Liver (tissue), 9 donors: ENCODE results near the gene EFCAB10. TPM values are rescaled to one million over a fixed set of nuclear protein-coding genes. Genes with fewer than 3 reads are reported as not detected.
"Not testable (repeated sequence)": the region's sequence is repeated elsewhere in the genome, so short reads cannot be mapped to it uniquely, and the experiment has no call there.

Source experiments
- DNase-seq: peaks from one replicate; pipeline ENCODE4 v3.0.0-alpha.2; 2017; ENCODE audit warnings: low spot score
- H3K27ac ChIP-seq, 2 donors: one replicate each; pipeline ENCODE4 v1.7.0; 2013; ENCODE audit warnings: inconsistent platforms in 2 of 2, low read length in 2 of 2, control low read depth in 1 of 2, low read depth in 1 of 2, mild to moderate bottlenecking in 1 of 2
- H3K27me3 ChIP-seq, 4 donors: one replicate each; pipeline versions ENCODE4 v1.6.1 to v1.7.0; 2013; ENCODE audit warnings: low read length in 3 of 4, inconsistent platforms in 1 of 4, mild to moderate bottlenecking in 1 of 4, moderate library complexity in 1 of 4; ENCODE audit not compliant: control insufficient read depth in 4 of 4, insufficient read depth in 4 of 4
- H3K36me3 ChIP-seq, 4 donors: one replicate each; pipeline versions ENCODE4 v1.6.1 to v1.7.0; 2013; ENCODE audit warnings: low read length in 3 of 4, mild to moderate bottlenecking in 3 of 4, low read depth in 1 of 4, moderate library complexity in 1 of 4; ENCODE audit not compliant: control insufficient read depth in 4 of 4, insufficient read depth in 3 of 4
- H3K4me1 ChIP-seq, 4 donors: one replicate each; pipeline versions ENCODE4 v1.6.1 to v1.7.0; 2013; ENCODE audit warnings: low read length in 3 of 4, mild to moderate bottlenecking in 3 of 4, moderate library complexity in 1 of 4; ENCODE audit not compliant: control insufficient read depth in 4 of 4, insufficient read depth in 4 of 4
- H3K4me3 ChIP-seq, 3 donors: one replicate each; pipeline versions ENCODE4 v1.6.1 to v1.7.0; 2013; ENCODE audit warnings: low read length in 3 of 3, control low read depth in 1 of 3, low read depth in 1 of 3, mild to moderate bottlenecking in 1 of 3
- H3K9ac ChIP-seq, 2 donors: one replicate each; pipeline ENCODE4 v1.7.0; 2013; ENCODE audit warnings: low read length in 2 of 2, mild to moderate bottlenecking in 2 of 2, moderate library complexity in 2 of 2, control low read depth in 1 of 2, low read depth in 1 of 2
- H3K9me3 ChIP-seq, 4 donors: one replicate each; pipeline versions ENCODE4 v1.6.1 to v1.7.0; 2013; ENCODE audit warnings: low read length in 3 of 4; ENCODE audit not compliant: control insufficient read depth in 4 of 4
- ATF3 ChIP-seq: IDR thresholded peaks from 2 replicates; pipeline ENCODE4 v1.6.1; 2016; ENCODE audit warnings: antibody characterized with exemption
- CTCF ChIP-seq: fragments of 150-350 bp; IDR thresholded peaks from 2 replicates; pipeline ENCODE4 v1.5.1; 2017; ENCODE audit warnings: improper control_type of control experiment, low read depth, low read length; ENCODE audit not compliant: missing input control
- EGR1 ChIP-seq, 2 donors: IDR thresholded peaks; 2 replicates each; pipeline ENCODE4 v1.6.1; 2016 to 2018; ENCODE audit warnings: antibody characterized with exemption in 2 of 2, low read depth in 2 of 2
- FOXA1 ChIP-seq: IDR thresholded peaks from 2 replicates; pipeline ENCODE4 v1.6.1; 2016; ENCODE audit warnings: antibody characterized with exemption
- FOXA2 ChIP-seq: IDR thresholded peaks from 2 replicates; pipeline ENCODE4 v1.6.1; 2016; ENCODE audit warnings: antibody characterized with exemption
- GABPA ChIP-seq, 2 donors: IDR thresholded peaks in 1 of 2; conservative IDR thresholded peaks in 1 of 2; 2 replicates each; pipeline ENCODE4 v1.6.1; 2016; ENCODE audit warnings: antibody characterized with exemption in 2 of 2, mild to moderate bottlenecking in 1 of 2, moderate library complexity in 1 of 2
- HNF4A ChIP-seq, 2 donors: conservative IDR thresholded peaks; 2 replicates each; pipeline ENCODE4 v1.6.1; 2016; ENCODE audit warnings: antibody characterized with exemption in 2 of 2, mild to moderate bottlenecking in 2 of 2
- HNF4G ChIP-seq: IDR thresholded peaks from 2 replicates; pipeline ENCODE4 v1.6.1; 2016; ENCODE audit warnings: antibody characterized with exemption
- JUND ChIP-seq, 2 donors: IDR thresholded peaks; 2 replicates each; pipeline ENCODE4 v1.6.1; 2016; ENCODE audit warnings: antibody characterized with exemption in 2 of 2
- MAX ChIP-seq: IDR thresholded peaks from 2 replicates; pipeline ENCODE4 v1.6.1; 2016; ENCODE audit warnings: antibody characterized with exemption
- NR2F2 ChIP-seq: IDR thresholded peaks from 2 replicates; pipeline ENCODE4 v1.6.1; 2016; ENCODE audit warnings: antibody characterized with exemption
- RXRA ChIP-seq, 2 donors: IDR thresholded peaks; 2 replicates each; pipeline ENCODE4 v1.6.1; 2017 to 2018; ENCODE audit warnings: antibody characterized with exemption in 2 of 2, mild to moderate bottlenecking in 1 of 2
- SP1 ChIP-seq: IDR thresholded peaks from 2 replicates; pipeline ENCODE4 v1.6.1; 2018; ENCODE audit warnings: antibody characterized with exemption, mild to moderate bottlenecking
- TAF1 ChIP-seq: conservative IDR thresholded peaks from 2 replicates; pipeline ENCODE4 v1.6.1; 2016; ENCODE audit warnings: antibody characterized with exemption, mild to moderate bottlenecking
- YY1 ChIP-seq: IDR thresholded peaks from 2 replicates; pipeline ENCODE4 v1.6.1; 2016; ENCODE audit warnings: antibody characterized with exemption, mild to moderate bottlenecking
- ZBTB33 ChIP-seq: IDR thresholded peaks from 2 replicates; pipeline ENCODE4 v1.6.1; 2016; ENCODE audit warnings: antibody characterized with exemption
- WGBS: extraction: QIAGEN DNeasy Blood & Tissue Kit; methylation state at CpG from one replicate; pipeline ENCODE4 v1.1.7; 2013; 5-methylcytosine and 5-hydroxymethylcytosine counted together
- polyA plus RNA-seq, 2 donors: library from polyadenylated mRNA; stranded (reverse) in 1 of 2; unstranded in 1 of 2; fragments of 200-250 nt in 1 of 2; fragments of >200 nt in 1 of 2; fragmentation: Nextera tagmentation in 1 of 2; extraction: Ambion mirVana in 1 of 2; gene quantifications; one replicate each; pipeline versions ENCODE4 v1.2.1 to v1.2.3, GENCODE V29; 2013 to 2015
- total RNA-seq, 2 donors: library from RNA; depleted of rRNA; stranded (reverse); fragments of >200 nt; gene quantifications; one replicate each; pipeline ENCODE4 v1.2.3, GENCODE V29; 2014
- donor health status: healthy.
- donor health status: healthy.
- donor health status: healthy.
- donor health status: healthy.
- donor health status: healthy.

Gene EFCAB10
- total and polyA plus RNA-seq, 4 donors: 0.25 TPM; not detected in 3

GRCh38 chr7:105521027-105521716, 60.1 kb downstream of the EFCAB10 start:
- Histone ChIP-seq H3K4me1 (peaks cover 5 to 10% (median 8%) of the 10 kb centered on the region in 4 donors), H3K27ac (peak overlapping the region; percentile 77 to 92), H3K27me3 (no peaks in the 10 kb centered on the region), H3K9me3 (no peaks in the 10 kb centered on the region), H3K36me3 (peaks cover 0 to 2% (median 0%) of the 10 kb centered on the region in 4 donors), H3K4me3 (peak overlapping the region; percentile 45 to 92 (median 86)), H3K9ac (peak overlapping the region; percentile 22 to 44)
- WGBS: 7% methylated on average over 25 of the region's 25 CpGs
- peak; percentile 61 for DNase-seq
- TF ChIP-seq HNF4G (no peak), HNF4A (conservative IDR thresholded peaks at IDR 0.05) (no peak), FOXA2 (no peak), TAF1 (no peak), ATF3 (no peak), MAX (peak; percentile 83)

GRCh38 chr7:105520620-105521019, 60.7 kb downstream of the EFCAB10 start:
- WGBS: 96% methylated on average over 7 of the region's 7 CpGs

GRCh38 chr7:105519353-105519752, 61.9 kb downstream of the EFCAB10 start:
- TF ChIP-seq GABPA (IDR thresholded peaks at IDR 0.05 in 1 of 2, conservative IDR thresholded peaks at IDR 0.05 in 1 of 2) (no peak), HNF4A (conservative IDR thresholded peaks at IDR 0.05) (no peak), YY1 (no peak), EGR1 (IDR thresholded peaks at IDR 0.05; ENCODE audit: low read depth in 2 of 2) (no peak), ZBTB33 (no peak), HNF4G (no peak), TAF1 (no peak), JUND (IDR thresholded peaks at IDR 0.05) (no peak), MAX (no peak), CTCF (no peak), RXRA (IDR thresholded peaks at IDR 0.05) (no peak), SP1 (no peak), FOXA1 (no peak), NR2F2 (no peak)
- Histone ChIP-seq H3K9ac (no peak overlapping the region), H3K4me3 (no peak overlapping the region), H3K27me3 (no peaks in the 10 kb centered on the region), H3K9me3 (no peaks in the 10 kb centered on the region), H3K4me1 (peaks cover 5 to 10% (median 8%) of the 10 kb centered on the region in 4 donors), H3K27ac (no peak overlapping the region), H3K36me3 (peaks cover 0 to 2% (median 0%) of the 10 kb centered on the region in 4 donors)
- WGBS: 96% methylated on average over 6 of the region's 6 CpGs
- no peak for DNase-seq

More at GRCh38 chr7:105520620-105521019, 60.7 kb downstream of the EFCAB10 start:
- not testable (repeated sequence) for H3K9ac ChIP-seq, H3K36me3 ChIP-seq, H3K27ac ChIP-seq, H3K4me3 ChIP-seq, DNase-seq, H3K27me3 ChIP-seq, H3K9me3 ChIP-seq
- H3K4me1 ChIP-seq: peaks cover 5 to 10% (median 8%) of the 10 kb centered on the region in 4 donors

- not testable (repeated sequence) for H3K4me3 ChIP-seq, H3K36me3 ChIP-seq, H3K4me1 ChIP-seq, H3K9ac ChIP-seq, DNase-seq, H3K9me3 ChIP-seq, H3K27ac ChIP-seq, H3K27me3 ChIP-seq
- WGBS: 97% methylated on average over 7 of the region's 7 CpGs
These were observed 65.7 kb downstream of the EFCAB10 start for GRCh38 chr7:105515610-105516009.
